Skeletal muscle tissue (tissue), 4 donors: ENCODE measurements around the gene LMF1. TPM values are rescaled to one million over a fixed set of nuclear protein-coding genes. Genes with fewer than 3 reads are reported as not detected.
"Not testable (repeated sequence)": the region's sequence is repeated elsewhere in the genome, so short reads cannot be mapped to it uniquely, and the experiment has no call there.

Experiments
- H3K27ac ChIP-seq: one replicate; pipeline ENCODE4 v1.7.0; 2013; ENCODE audit warnings: mild to moderate bottlenecking, low read depth, low read length, inconsistent platforms
- H3K27me3 ChIP-seq, 3 donors: one replicate each; pipeline ENCODE4 v1.7.0; 2013; ENCODE audit warnings: low read length in 3 of 3; ENCODE audit not compliant: control insufficient read depth in 3 of 3, insufficient read depth in 3 of 3
- H3K36me3 ChIP-seq, 3 donors: one replicate each; pipeline ENCODE4 v1.7.0; 2013; ENCODE audit warnings: low read length in 3 of 3; ENCODE audit not compliant: control insufficient read depth in 3 of 3, insufficient read depth in 3 of 3
- H3K4me1 ChIP-seq, 3 donors: one replicate each; pipeline ENCODE4 v1.7.0; 2013; ENCODE audit warnings: low read length in 3 of 3, mild to moderate bottlenecking in 3 of 3; ENCODE audit not compliant: control insufficient read depth in 3 of 3, insufficient read depth in 3 of 3
- H3K4me3 ChIP-seq, 3 donors: one replicate each; pipeline ENCODE4 v1.7.0; 2013; ENCODE audit warnings: low read length in 3 of 3
- H3K9ac ChIP-seq, 3 donors: one replicate each; pipeline ENCODE4 v1.7.0; 2013; ENCODE audit warnings: low read length in 3 of 3, mild to moderate bottlenecking in 3 of 3, moderate library complexity in 2 of 3, low read depth in 1 of 3
- H3K9me3 ChIP-seq, 3 donors: one replicate each; pipeline ENCODE4 v1.7.0; 2013; ENCODE audit warnings: low read length in 3 of 3; ENCODE audit not compliant: control insufficient read depth in 3 of 3
- total RNA-seq: library from RNA; depleted of rRNA; stranded (reverse); fragments of >200 nt; gene quantifications from one replicate; pipeline ENCODE4 v1.2.3, GENCODE V29; 2014
- donor health status: Osteomylitis.

The LMF1 gene
- total RNA-seq, 1 donor from 2014 or later = 6.8 TPM

GRCh38 chr16:959232-960040 is 11.3 kb downstream of the LMF1 start:
- H3K4me1 ChIP-seq = peaks cover 0 to 10% (median 8%) of the 10 kb centered on the region in 3 donors
- peaks cover 0 to 5% (median 3%) of the 10 kb centered on the region in 3 donors for H3K9me3 ChIP-seq
- H3K27ac ChIP-seq = no peak overlapping the region
- no peak overlapping the region for H3K9ac ChIP-seq
- peaks cover 3 to 5% (median 3%) of the 10 kb centered on the region in 3 donors for H3K36me3 ChIP-seq
- no peak overlapping the region for H3K4me3 ChIP-seq
- no peaks in the 10 kb centered on the region for H3K27me3 ChIP-seq

GRCh38 chr16:955766-956165 is 15.0 kb downstream of the LMF1 start:
- H3K36me3 ChIP-seq = peaks cover 13 to 19% (median 15%) of the 10 kb centered on the region in 3 donors
- not testable (repeated sequence) for H3K4me3 ChIP-seq, H3K27ac ChIP-seq, H3K4me1 ChIP-seq, H3K9me3 ChIP-seq, H3K9ac ChIP-seq, H3K27me3 ChIP-seq

GRCh38 chr16:953818-954217 is 17.0 kb downstream of the LMF1 start:
- H3K4me1 ChIP-seq, H3K27me3 ChIP-seq, H3K4me3 ChIP-seq, H3K27ac ChIP-seq, H3K9ac ChIP-seq, H3K9me3 ChIP-seq: not testable (repeated sequence)
- peaks cover 13 to 17% (median 15%) of the 10 kb centered on the region in 3 donors for H3K36me3 ChIP-seq

- Histone ChIP-seq H3K36me3 (peaks cover 13 to 17% (median 15%) of the 10 kb centered on the region in 3 donors), H3K4me1 (peaks cover 0 to 11% (median 0%) of the 10 kb centered on the region in 3 donors), H3K9me3 (peaks cover 0 to 4% (median 3%) of the 10 kb centered on the region in 3 donors), H3K9ac (no peak overlapping the region), H3K27ac (no peak overlapping the region), H3K27me3 (no peaks in the 10 kb centered on the region), H3K4me3 (no peak overlapping the region)
Observed at GRCh38 chr16:952321-952720, 18.5 kb downstream of the LMF1 start.

- Histone ChIP-seq H3K4me1 (peaks cover 0 to 14% (median 0%) of the 10 kb centered on the region in 3 donors), H3K27me3 (no peaks in the 10 kb centered on the region), H3K36me3 (peaks cover 15 to 21% (median 15%) of the 10 kb centered on the region in 3 donors), H3K4me3 (no peak overlapping the region), H3K9me3 (no peaks in the 10 kb centered on the region), H3K27ac (no peak overlapping the region), H3K9ac (no peak overlapping the region)
Observed at GRCh38 chr16:951660-952301, 19.0 kb downstream of the LMF1 start.

- not testable (repeated sequence) for H3K4me3 ChIP-seq, H3K9ac ChIP-seq, H3K27me3 ChIP-seq, H3K9me3 ChIP-seq, H3K27ac ChIP-seq
- H3K4me1 ChIP-seq = peaks cover 0 to 14% (median 0%) of the 10 kb centered on the region in 3 donors
- H3K36me3 ChIP-seq = peaks cover 19 to 26% (median 24%) of the 10 kb centered on the region in 3 donors
Observed at GRCh38 chr16:950733-951573, 19.8 kb downstream of the LMF1 start.

- Histone ChIP-seq H3K4me1 (peaks cover 0 to 14% (median 0%) of the 10 kb centered on the region in 3 donors), H3K36me3 (peaks cover 12 to 22% (median 19%) of the 10 kb centered on the region in 3 donors)
- H3K9ac ChIP-seq, H3K27ac ChIP-seq, H3K9me3 ChIP-seq, H3K4me3 ChIP-seq, H3K27me3 ChIP-seq: not testable (repeated sequence)
Observed at GRCh38 chr16:948767-949166, 22.0 kb downstream of the LMF1 start.

GRCh38 chr16:947922-948303 is 22.9 kb downstream of the LMF1 start:
- not testable (repeated sequence) for H3K9ac ChIP-seq, H3K9me3 ChIP-seq, H3K27ac ChIP-seq, H3K27me3 ChIP-seq, H3K4me3 ChIP-seq
- Histone ChIP-seq H3K4me1 (peaks cover 0 to 14% (median 0%) of the 10 kb centered on the region in 3 donors), H3K36me3 (peaks cover 12 to 23% (median 19%) of the 10 kb centered on the region in 3 donors)

- no peak overlapping the region for H3K4me3 ChIP-seq
- H3K9me3 ChIP-seq = no peaks in the 10 kb centered on the region
- H3K4me1 ChIP-seq = peaks cover 0 to 14% (median 0%) of the 10 kb centered on the region in 3 donors
- no peaks in the 10 kb centered on the region for H3K27me3 ChIP-seq
- no peak overlapping the region for H3K27ac ChIP-seq
- peaks cover 11 to 23% (median 18%) of the 10 kb centered on the region in 3 donors for H3K36me3 ChIP-seq
- no peak overlapping the region for H3K9ac ChIP-seq
Observed at GRCh38 chr16:947255-947921, 23.4 kb downstream of the LMF1 start.
